Left ventricle myocardium inferior (tissue), 1 donor: Measurements from ENCODE around the gene TOX2. TPM values are rescaled to one million over a fixed set of nuclear protein-coding genes. Genes with fewer than 3 reads are reported as not detected.

Source experiments
- DNase-seq: peaks from one replicate; pipeline ENCODE4 v3.0.0-alpha.2; 2020
- H3K27ac ChIP-seq: fragments of 200-600 bp; replicated peaks from 2 replicates; pipeline ENCODE4 v1.8.0; 2021
- H3K27me3 ChIP-seq: fragments of 200-600 bp; 2 replicates; pipeline ENCODE4 v1.8.0; 2021; ENCODE audit warnings: low read depth
- H3K36me3 ChIP-seq: fragments of 200-600 bp; 2 replicates; pipeline ENCODE4 v1.8.0; 2021
- H3K4me1 ChIP-seq: fragments of 200-600 bp; 2 replicates; pipeline ENCODE4 v1.8.0; 2021
- H3K4me3 ChIP-seq: fragments of 200-600 bp; 2 replicates; pipeline ENCODE4 v1.8.0; 2021; ENCODE audit warnings: mild to moderate bottlenecking, moderate library complexity
- H3K9me3 ChIP-seq: fragments of 200-600 bp; replicated peaks from 2 replicates; pipeline ENCODE4 v1.8.0; 2021
- intact Hi-C: fragments of 100-400 bp; cut with micrococcal nuclease; formaldehyde crosslinking; loops from one replicate; pipeline ENCODE4 v1.11.0; 2022
- total RNA-seq: library from RNA; stranded (reverse); fragmentation: NEBNext Ultra II Directional; extraction: Animal tissue kit (Norgen Biotek cat#: 25700); gene quantifications from one replicate; pipeline ENCODE4 v1.2.1, GENCODE V29; 2021
- TF ChIP-seq, protein P1 (sequence below): fragments of 200-600 bp; IDR thresholded peaks from 2 replicates; pipeline ENCODE4 v1.8.0; 2021; ENCODE audit warnings: antibody characterized with exemption, mild to moderate bottlenecking, borderline replicate concordance
- donor health status: DM: no; HTN: yes; CAD: no; lungs with severe emphysema.

TOX2 gene
- total RNA-seq, 1 donor from 2014 or later: 0.30 TPM

DNA sequence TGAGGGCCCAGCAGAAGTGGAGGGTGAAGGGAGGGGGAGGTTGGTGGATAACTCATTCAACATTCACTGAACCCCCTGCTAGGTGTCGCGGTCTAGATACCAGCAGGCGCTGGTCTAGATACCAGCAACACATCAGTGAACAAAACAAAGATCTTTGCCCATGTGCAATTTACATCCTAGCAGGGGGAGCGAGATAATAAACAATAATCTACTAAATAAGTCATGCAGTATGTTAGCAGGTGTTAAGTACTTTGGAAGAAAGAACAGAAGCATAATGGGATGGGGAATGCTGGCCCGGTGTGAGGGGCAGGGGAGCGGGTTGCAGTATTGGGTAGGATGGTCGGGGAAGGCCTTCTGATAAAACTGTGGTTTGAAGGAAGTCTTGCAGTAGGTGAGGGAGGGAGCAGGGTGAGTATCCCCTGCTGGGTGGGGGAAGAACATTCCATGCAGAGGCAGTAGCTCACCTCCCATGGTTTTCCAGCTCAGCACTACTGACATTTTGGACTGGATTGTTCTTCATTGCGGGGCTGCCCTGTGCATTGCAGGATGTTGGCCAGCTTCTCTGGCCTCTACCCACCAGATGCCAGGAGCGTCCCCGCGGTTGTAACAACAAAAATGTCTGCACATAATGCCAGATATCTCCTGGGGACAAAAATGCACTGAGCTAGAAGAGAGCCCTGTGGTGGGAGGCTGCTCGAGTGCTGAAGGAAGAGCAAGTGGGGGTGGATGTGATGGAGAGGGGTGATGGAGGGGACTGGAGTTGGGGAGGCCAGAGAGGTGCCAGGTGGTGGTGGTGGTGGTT lies 117.3 kb downstream of the TOX2 start:
- Histone ChIP-seq H3K27me3 (peaks cover 39% of the 10 kb centered on the region), H3K9me3 (no peaks in the 10 kb centered on the region), H3K4me1 (no peaks in the 10 kb centered on the region), H3K4me3 (no peak overlapping the region), H3K27ac (no peak overlapping the region), H3K36me3 (no peaks in the 10 kb centered on the region)
- no peak for DNase-seq
- intact Hi-C loops: no loop called here
- TF ChIP-seq, protein P1, sequence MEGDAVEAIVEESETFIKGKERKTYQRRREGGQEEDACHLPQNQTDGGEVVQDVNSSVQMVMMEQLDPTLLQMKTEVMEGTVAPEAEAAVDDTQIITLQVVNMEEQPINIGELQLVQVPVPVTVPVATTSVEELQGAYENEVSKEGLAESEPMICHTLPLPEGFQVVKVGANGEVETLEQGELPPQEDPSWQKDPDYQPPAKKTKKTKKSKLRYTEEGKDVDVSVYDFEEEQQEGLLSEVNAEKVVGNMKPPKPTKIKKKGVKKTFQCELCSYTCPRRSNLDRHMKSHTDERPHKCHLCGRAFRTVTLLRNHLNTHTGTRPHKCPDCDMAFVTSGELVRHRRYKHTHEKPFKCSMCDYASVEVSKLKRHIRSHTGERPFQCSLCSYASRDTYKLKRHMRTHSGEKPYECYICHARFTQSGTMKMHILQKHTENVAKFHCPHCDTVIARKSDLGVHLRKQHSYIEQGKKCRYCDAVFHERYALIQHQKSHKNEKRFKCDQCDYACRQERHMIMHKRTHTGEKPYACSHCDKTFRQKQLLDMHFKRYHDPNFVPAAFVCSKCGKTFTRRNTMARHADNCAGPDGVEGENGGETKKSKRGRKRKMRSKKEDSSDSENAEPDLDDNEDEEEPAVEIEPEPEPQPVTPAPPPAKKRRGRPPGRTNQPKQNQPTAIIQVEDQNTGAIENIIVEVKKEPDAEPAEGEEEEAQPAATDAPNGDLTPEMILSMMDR: no peak

DNA sequence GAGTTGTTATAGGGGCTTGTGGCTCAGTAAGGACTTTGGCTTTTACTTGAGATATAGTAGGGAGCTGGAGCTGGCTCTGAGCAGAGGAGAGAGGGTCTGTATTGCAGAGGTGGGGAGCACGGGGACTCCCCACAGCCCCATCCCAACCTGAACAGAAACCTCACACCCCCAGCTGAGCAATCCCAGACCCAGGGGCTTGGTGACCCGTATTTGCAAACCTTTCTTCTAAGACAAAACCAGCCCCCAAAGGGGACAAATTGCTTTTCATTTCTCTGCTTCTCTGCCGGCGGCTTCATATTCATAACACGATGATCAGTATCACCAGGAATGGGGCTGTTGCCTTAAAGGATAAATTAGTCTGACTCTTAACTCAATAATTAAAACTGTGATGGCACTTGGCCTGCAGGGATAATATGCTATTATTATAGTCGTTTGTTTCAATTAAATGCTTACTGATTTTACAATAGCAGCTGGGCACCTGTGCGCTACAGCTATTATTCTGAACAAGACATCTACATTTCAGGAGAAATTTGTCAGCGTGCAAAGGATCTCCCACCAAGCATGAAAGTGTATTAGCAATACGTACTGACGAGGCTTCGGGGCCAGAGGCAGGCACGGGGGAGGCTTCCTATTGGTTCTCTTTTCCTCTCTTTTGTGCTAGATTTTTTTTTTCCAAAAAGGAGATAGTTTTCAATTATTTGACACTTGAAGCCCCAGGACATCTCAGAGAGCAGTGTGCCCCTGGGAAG lies 118.1 kb downstream of the TOX2 start:
- intact Hi-C loops: no loop called here
- Histone ChIP-seq H3K4me3 (no peak overlapping the region), H3K27ac (no peak overlapping the region), H3K27me3 (peaks cover 46% of the 10 kb centered on the region), H3K36me3 (no peaks in the 10 kb centered on the region), H3K9me3 (no peaks in the 10 kb centered on the region), H3K4me1 (no peaks in the 10 kb centered on the region)
- TF ChIP-seq, protein P1: no peak
- no peak for DNase-seq

DNA sequence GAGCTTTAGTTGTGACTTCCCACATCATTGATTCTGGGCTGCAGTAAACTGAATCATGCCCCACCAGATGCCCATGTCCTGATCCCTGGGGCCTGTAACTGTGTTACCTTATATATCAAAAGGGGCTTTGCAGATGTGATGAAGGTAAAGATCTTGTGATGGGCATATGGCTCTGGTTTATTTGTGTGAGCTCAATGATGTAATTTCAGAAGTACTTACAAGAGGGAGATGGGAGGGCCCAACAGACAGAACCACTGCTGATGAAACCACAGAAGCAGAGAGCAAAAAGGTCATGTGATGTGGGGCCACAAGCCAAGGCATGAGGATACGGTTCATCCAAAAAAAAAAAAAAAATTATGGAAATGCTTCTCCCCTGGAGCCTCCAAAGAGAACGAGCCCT lies 118.7 kb downstream of the TOX2 start:
- TF ChIP-seq, protein P1: no peak
- H3K36me3 ChIP-seq: no peaks in the 10 kb centered on the region
- no peak overlapping the region for H3K27ac ChIP-seq
- H3K9me3 ChIP-seq: no peaks in the 10 kb centered on the region
- DNase-seq: no peak
- intact Hi-C loops: no loop called here
- no peak overlapping the region for H3K4me3 ChIP-seq
- H3K4me1 ChIP-seq: no peaks in the 10 kb centered on the region
- H3K27me3 ChIP-seq: peaks cover 52% of the 10 kb centered on the region

DNA sequence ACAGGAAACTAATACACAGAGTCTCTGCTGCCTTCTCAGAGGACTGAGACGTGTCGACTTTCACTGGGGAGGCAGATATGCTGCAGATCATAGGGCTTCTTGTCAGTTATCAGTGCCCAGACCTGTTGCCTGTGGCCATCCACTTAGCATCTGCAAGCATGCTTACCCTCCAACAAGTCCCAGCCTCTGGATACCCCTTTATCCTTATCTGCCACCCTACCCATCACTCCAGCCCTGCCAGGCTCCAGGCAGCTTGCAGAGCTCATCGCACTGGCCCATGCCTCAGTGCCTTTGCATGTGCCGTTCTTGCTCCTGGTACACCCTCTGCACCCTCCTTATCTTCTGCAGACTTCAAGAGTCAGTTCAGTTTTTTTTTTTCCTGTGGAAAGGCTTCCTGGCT lies 119.2 kb downstream of the TOX2 start:
- TF ChIP-seq, protein P1: no peak
- H3K27me3 ChIP-seq: peaks cover 58% of the 10 kb centered on the region
- H3K4me1 ChIP-seq: no peaks in the 10 kb centered on the region
- no peak overlapping the region for H3K4me3 ChIP-seq
- H3K27ac ChIP-seq: no peak overlapping the region
- H3K9me3 ChIP-seq: no peaks in the 10 kb centered on the region
- intact Hi-C loops: no loop called here
- no peaks in the 10 kb centered on the region for H3K36me3 ChIP-seq
- no peak for DNase-seq

GRCh38 chr20:44034451-44034850 lies 119.8 kb downstream of the TOX2 start:
- Histone ChIP-seq H3K27me3 (peaks cover 59% of the 10 kb centered on the region), H3K27ac (no peak overlapping the region), H3K36me3 (no peaks in the 10 kb centered on the region), H3K9me3 (no peaks in the 10 kb centered on the region), H3K4me3 (no peak overlapping the region), H3K4me1 (no peaks in the 10 kb centered on the region)
- intact Hi-C loops: no loop called here
- DNase-seq: no peak
- TF ChIP-seq, protein P1: no peak
